SU-DHL-6 (cell line): ENCODE results near the gene CPVL.

Experiments used
- H2AFZ ChIP-seq: fragments of 200-600 bp; sonication (generic); 2 replicates; pipeline ENCODE4 v1.6.1; 2014; ENCODE audit warnings: low read depth, mild to moderate bottlenecking, moderate library complexity, mixed read lengths, antibody characterized with exemption, low read length; ENCODE audit not compliant: severe bottlenecking
- H3F3A ChIP-seq: fragments of 200-600 bp; shearing (Covaris generic); 2 replicates; pipeline ENCODE4 v1.6.0; 2016; ENCODE audit warnings: antibody characterized with exemption, mild to moderate bottlenecking; ENCODE audit not compliant: insufficient read depth
- H3K27ac ChIP-seq: fragments of 200-600 bp; sonication (generic); 2 replicates; pipeline ENCODE4 v1.5.1; 2016; ENCODE audit warnings: low read depth, mild to moderate bottlenecking, low read length, moderate library complexity, mixed read lengths
- H3K27me3 ChIP-seq: fragments of 200-600 bp; sonication (generic), shearing (Covaris generic); 2 replicates; pipeline ENCODE4 v1.6.0; 2014; ENCODE audit warnings: mild to moderate bottlenecking, low read length
- H3K36me3 ChIP-seq: fragments of 200-600 bp; sonication (generic); 2 replicates; pipeline ENCODE4 v1.6.1; 2014; ENCODE audit warnings: mild to moderate bottlenecking, low read length, mixed read lengths
- H3K4me2 ChIP-seq: fragments of 300-600, 200-600 bp; shearing (Covaris generic), sonication (generic); 2 replicates; pipeline ENCODE4 v1.6.0; 2014; ENCODE audit warnings: low read length, low read depth, mild to moderate bottlenecking; ENCODE audit not compliant: poor library complexity, severe bottlenecking
- H3K4me3 ChIP-seq: fragments of 200-600 bp; sonication (generic); 2 replicates; pipeline ENCODE4 v1.5.1; 2014; ENCODE audit warnings: antibody characterized with exemption, low read length, mild to moderate bottlenecking, mixed read lengths; ENCODE audit not compliant: insufficient read depth, poor library complexity, severe bottlenecking
- H3K79me2 ChIP-seq: fragments of 200-600 bp; sonication (generic); 2 replicates; pipeline ENCODE4 v1.6.1; 2014; ENCODE audit warnings: mild to moderate bottlenecking, low read length, moderate library complexity; ENCODE audit not compliant: insufficient read depth
- H3K9ac ChIP-seq: fragments of 200-600 bp; sonication (generic); 2 replicates; pipeline ENCODE4 v1.7.0; 2014; ENCODE audit warnings: mild to moderate bottlenecking, low read length
- H3K9me2 ChIP-seq: fragments of 200-600 bp; sonication (generic); replicated peaks from 2 replicates; pipeline ENCODE4 v1.6.1; 2014; ENCODE audit warnings: low read length; ENCODE audit not compliant: insufficient read depth
- H3K9me3 ChIP-seq: fragments of 200-600 bp; sonication (generic); 2 replicates; pipeline ENCODE4 v1.6.1; 2014; ENCODE audit warnings: low read length, mixed read lengths; ENCODE audit not compliant: insufficient read depth
- H4K20me1 ChIP-seq: fragments of 200-600 bp; sonication (generic); 2 replicates; pipeline ENCODE4 v1.6.1; 2014; ENCODE audit warnings: low read depth, mild to moderate bottlenecking, antibody characterized with exemption, low read length, moderate library complexity, mixed read lengths
- EZH2phosphoT487 ChIP-seq: fragments of 200-600 bp; sonication (generic), shearing (Covaris generic); conservative IDR thresholded peaks from 2 replicates; pipeline ENCODE4 v1.6.1; 2018; ENCODE audit warnings: mild to moderate bottlenecking, antibody characterized with exemption, low read length, moderate library complexity, mixed read lengths
- TF ChIP-seq, protein P1 (sequence below): fragments of 200-600 bp; sonication (generic); IDR thresholded peaks from one replicate; pipeline ENCODE4 v1.5.1; 2017; ENCODE audit warnings: antibody characterized with exemption, mild to moderate bottlenecking, low read length, moderate library complexity; ENCODE audit not compliant: insufficient read depth, poor library complexity, severe bottlenecking

The CPVL gene

DNA sequence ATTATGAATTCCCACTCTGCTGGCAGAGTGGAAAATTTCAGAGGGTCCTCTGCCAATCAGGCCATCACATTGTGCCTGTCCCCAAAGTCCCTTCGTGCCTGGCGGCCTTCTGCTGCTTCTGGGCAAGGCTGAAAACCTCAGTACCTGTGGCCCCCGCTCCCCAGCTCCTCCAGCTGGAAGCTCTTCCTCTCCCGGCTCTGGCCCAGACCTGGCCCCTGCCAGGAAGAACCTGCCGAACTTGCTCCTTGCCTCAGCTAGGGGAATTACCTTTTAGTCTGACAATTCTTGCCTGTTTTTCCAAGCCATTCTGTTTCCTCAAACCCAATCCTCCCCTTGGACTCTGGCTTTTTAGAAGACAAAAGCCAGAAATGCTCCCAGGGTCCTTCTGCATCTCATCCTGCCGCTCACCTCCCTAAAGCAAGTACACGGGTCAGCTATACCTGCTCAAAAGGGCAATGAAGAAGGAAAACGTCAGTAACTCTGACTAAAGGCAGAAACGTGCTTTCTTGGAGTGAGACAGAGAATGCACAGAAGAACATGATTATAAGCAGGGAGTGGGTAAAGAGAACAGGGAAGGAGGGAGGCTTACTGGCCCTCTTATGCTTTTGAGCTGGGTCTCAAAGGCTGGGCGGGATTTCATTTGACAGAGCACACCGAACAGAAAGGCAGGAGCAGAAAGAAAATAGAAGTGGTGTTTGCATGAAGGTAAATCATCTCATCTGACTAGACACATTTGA lies 160.1 kb downstream of the CPVL start:
- H3K9me3 ChIP-seq = no peaks in the 10 kb centered on the region
- no peak overlapping the region for H3K9ac ChIP-seq
- no peaks in the 10 kb centered on the region for H3K27me3 ChIP-seq
- TF ChIP-seq, protein P1, sequence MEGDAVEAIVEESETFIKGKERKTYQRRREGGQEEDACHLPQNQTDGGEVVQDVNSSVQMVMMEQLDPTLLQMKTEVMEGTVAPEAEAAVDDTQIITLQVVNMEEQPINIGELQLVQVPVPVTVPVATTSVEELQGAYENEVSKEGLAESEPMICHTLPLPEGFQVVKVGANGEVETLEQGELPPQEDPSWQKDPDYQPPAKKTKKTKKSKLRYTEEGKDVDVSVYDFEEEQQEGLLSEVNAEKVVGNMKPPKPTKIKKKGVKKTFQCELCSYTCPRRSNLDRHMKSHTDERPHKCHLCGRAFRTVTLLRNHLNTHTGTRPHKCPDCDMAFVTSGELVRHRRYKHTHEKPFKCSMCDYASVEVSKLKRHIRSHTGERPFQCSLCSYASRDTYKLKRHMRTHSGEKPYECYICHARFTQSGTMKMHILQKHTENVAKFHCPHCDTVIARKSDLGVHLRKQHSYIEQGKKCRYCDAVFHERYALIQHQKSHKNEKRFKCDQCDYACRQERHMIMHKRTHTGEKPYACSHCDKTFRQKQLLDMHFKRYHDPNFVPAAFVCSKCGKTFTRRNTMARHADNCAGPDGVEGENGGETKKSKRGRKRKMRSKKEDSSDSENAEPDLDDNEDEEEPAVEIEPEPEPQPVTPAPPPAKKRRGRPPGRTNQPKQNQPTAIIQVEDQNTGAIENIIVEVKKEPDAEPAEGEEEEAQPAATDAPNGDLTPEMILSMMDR = no peak
- TF ChIP-seq EZH2phosphoT487 = no peak
- no peaks in the 10 kb centered on the region for H3F3A ChIP-seq
- no peaks in the 10 kb centered on the region for H4K20me1 ChIP-seq
- H3K36me3 ChIP-seq = no peaks in the 10 kb centered on the region
- no peak overlapping the region for H2AFZ ChIP-seq
- H3K79me2 ChIP-seq = no peaks in the 10 kb centered on the region
- no peaks in the 10 kb centered on the region for H3K9me2 ChIP-seq
- H3K4me2 ChIP-seq = no peak overlapping the region
- no peak overlapping the region for H3K4me3 ChIP-seq
- H3K27ac ChIP-seq = no peak overlapping the region

DNA sequence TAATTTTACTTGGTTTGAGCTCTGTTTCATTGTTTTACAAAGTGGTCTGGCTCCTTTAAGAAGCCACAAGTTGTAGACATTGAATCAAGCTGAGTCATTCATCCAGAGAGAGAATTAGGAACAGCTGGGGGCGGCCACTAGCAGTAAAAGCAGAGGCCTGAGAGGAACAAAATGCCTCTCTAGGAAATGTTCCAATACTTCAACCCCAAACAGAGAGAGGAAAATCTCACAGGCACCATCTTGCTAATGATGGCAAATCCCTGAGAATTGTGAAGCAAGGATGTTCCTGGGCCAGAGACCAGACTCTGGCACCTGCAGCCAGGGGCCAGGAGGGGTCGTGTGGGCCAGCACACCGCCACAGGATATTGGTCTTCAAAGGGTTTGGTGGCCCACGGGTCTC lies 161.7 kb downstream of the CPVL start:
- Histone ChIP-seq H3K4me2 (no peak overlapping the region), H3K4me3 (no peak overlapping the region), H3K9me3 (no peaks in the 10 kb centered on the region), H4K20me1 (no peaks in the 10 kb centered on the region), H3F3A (no peaks in the 10 kb centered on the region), H3K27me3 (no peaks in the 10 kb centered on the region), H3K79me2 (no peaks in the 10 kb centered on the region), H2AFZ (no peak overlapping the region), H3K27ac (no peak overlapping the region), H3K36me3 (no peaks in the 10 kb centered on the region), H3K9ac (no peak overlapping the region), H3K9me2 (no peaks in the 10 kb centered on the region)
- no peak for TF ChIP-seq EZH2phosphoT487
- TF ChIP-seq, protein P1 = no peak

DNA sequence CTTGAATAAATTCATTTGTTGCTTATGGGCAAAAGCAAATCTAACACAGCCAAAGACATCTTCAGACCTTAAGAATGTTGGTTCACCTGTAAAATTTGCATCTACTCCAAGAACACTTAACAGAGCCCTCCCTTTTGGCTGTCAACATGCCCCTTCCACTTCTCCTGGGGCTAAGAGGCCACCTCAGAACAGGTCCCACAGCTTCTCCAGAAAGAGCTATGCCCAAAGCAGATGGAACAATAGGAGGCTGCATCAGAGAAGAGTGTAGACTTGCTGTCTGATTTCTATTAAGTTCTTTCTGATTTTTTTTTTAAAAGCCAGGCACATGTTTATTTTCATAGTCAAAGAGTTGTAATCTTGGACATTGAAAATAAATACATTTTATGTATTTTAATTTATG lies 162.1 kb downstream of the CPVL start:
- Histone ChIP-seq H3K36me3 (no peaks in the 10 kb centered on the region), H3K27ac (no peak overlapping the region), H3K4me2 (no peak overlapping the region), H3K4me3 (no peak overlapping the region), H3K9me2 (no peaks in the 10 kb centered on the region), H3K9me3 (no peaks in the 10 kb centered on the region), H3K27me3 (no peaks in the 10 kb centered on the region), H4K20me1 (no peaks in the 10 kb centered on the region), H3K79me2 (no peaks in the 10 kb centered on the region), H3F3A (no peaks in the 10 kb centered on the region), H2AFZ (no peak overlapping the region), H3K9ac (no peak overlapping the region)
- TF ChIP-seq, protein P1 = no peak
- TF ChIP-seq EZH2phosphoT487 = no peak
